ENCODE data around the gene CPAMD8. TPM values are rescaled to one million over a fixed set of nuclear protein-coding genes. Genes with fewer than 3 reads are reported as not detected.
"Not testable (repeated sequence)": the region's sequence is repeated elsewhere in the genome, so short reads cannot be mapped to it uniquely, and the experiment has no call there.

The CPAMD8 gene
- total and polyA plus RNA-seq, 2 donors (not counting 1 experiment from before 2014, with no cell fraction given), result 0.14 to 1.7 TPM

GRCh38 chr19:16944626-16945363, 81.8 kb downstream of the CPAMD8 start:
- Histone ChIP-seq H3K4me3 (replicated peaks in 1 of 4; ENCODE audit: control extremely low read depth in 1 of 4, insufficient read depth in 1 of 4, low read depth in 3 of 4, low read length in 4 of 4) (no peak overlapping the region), H3K27me3 (ENCODE audit: control insufficient read depth, insufficient read depth, low read length) (no peaks in the 10 kb centered on the region), H3K9ac (ENCODE audit: insufficient read depth, low read length) (no peak overlapping the region), H3K4me1 (ENCODE audit: control insufficient read depth, extremely low read depth, insufficient read depth, low read length) (no peaks in the 10 kb centered on the region), H2AFZ (ENCODE audit: low read length) (no peak overlapping the region), H3K9me3 (ENCODE audit: control insufficient read depth, insufficient read depth, low read depth, low read length) (no peaks in the 10 kb centered on the region), H3K4me2 (ENCODE audit: extremely low read depth, insufficient read depth, low read length) (no peak overlapping the region), H3K36me3 (ENCODE audit: control insufficient read depth, insufficient read depth, low read length) (no peaks in the 10 kb centered on the region), H4K20me1 (ENCODE audit: control insufficient read depth, extremely low read depth, insufficient read depth, low read length) (no peaks in the 10 kb centered on the region), H3K27ac (ENCODE audit: insufficient read depth, low read length) (no peak overlapping the region), H3K79me2 (ENCODE audit: control insufficient read depth, insufficient read depth, low read length) (no peaks in the 10 kb centered on the region)
- no peak for DNase-seq (ENCODE audit: low read depth in 2 of 2)
- no peak for TF ChIP-seq EZH2 (IDR thresholded peaks at IDR 0.05; ENCODE audit: low read length, missing control alignments)
- TF ChIP-seq, protein P1, sequence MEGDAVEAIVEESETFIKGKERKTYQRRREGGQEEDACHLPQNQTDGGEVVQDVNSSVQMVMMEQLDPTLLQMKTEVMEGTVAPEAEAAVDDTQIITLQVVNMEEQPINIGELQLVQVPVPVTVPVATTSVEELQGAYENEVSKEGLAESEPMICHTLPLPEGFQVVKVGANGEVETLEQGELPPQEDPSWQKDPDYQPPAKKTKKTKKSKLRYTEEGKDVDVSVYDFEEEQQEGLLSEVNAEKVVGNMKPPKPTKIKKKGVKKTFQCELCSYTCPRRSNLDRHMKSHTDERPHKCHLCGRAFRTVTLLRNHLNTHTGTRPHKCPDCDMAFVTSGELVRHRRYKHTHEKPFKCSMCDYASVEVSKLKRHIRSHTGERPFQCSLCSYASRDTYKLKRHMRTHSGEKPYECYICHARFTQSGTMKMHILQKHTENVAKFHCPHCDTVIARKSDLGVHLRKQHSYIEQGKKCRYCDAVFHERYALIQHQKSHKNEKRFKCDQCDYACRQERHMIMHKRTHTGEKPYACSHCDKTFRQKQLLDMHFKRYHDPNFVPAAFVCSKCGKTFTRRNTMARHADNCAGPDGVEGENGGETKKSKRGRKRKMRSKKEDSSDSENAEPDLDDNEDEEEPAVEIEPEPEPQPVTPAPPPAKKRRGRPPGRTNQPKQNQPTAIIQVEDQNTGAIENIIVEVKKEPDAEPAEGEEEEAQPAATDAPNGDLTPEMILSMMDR (conservative IDR thresholded peaks at IDR 0.05 in 1 of 2, IDR thresholded peaks at IDR 0.05 in 1 of 2; ENCODE audit: low read depth in 1 of 2, low read length in 2 of 2), result no peak

DNA sequence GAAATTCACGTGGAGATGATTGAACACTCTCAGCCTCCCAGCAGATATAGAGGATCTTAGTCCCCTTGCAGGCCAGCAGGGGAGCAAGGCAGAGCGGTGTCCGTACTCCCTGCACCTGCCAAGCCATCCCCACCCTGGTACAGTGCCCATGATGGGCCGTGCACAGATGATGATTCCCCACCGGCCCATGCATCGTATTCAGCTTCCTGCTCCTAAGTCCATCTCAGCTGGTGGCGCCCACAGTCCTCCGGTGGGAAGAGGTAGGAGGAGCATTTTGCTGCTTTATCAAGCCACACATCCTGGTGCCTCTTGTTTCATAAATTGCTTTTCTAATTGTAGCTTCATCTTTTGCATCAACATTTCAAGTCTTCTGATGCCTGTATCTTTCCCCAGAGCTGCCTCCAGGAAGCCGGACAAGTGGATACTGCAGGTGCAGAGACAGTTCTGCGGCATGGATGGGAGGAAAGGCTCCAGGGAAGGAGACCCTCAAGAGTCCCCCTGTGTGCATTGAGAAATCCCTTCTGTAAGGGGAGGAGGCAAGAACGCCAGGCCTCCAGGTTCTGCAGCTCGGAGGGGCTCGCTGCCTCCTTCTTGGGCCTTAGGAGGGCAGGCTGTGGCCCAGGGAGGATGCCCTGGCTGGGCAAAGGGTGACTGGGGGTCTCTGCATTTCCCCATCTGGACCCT, 82.5 kb downstream of the CPAMD8 start:
- H2AFZ ChIP-seq (ENCODE audit: low read length), result no peak overlapping the region
- no peak overlapping the region for H3K27ac ChIP-seq (ENCODE audit: insufficient read depth, low read length)
- no peaks in the 10 kb centered on the region for H3K36me3 ChIP-seq (ENCODE audit: control insufficient read depth, insufficient read depth, low read length)
- H3K4me3 ChIP-seq (replicated peaks in 1 of 4; ENCODE audit: control extremely low read depth in 1 of 4, insufficient read depth in 1 of 4, low read depth in 3 of 4, low read length in 4 of 4), result no peak overlapping the region
- H3K4me1 ChIP-seq (ENCODE audit: control insufficient read depth, extremely low read depth, insufficient read depth, low read length), result no peaks in the 10 kb centered on the region
- no peak for DNase-seq (ENCODE audit: low read depth in 2 of 2)
- H3K9me3 ChIP-seq (ENCODE audit: control insufficient read depth, insufficient read depth, low read depth, low read length), result no peaks in the 10 kb centered on the region
- no peak overlapping the region for H3K9ac ChIP-seq (ENCODE audit: insufficient read depth, low read length)
- no peaks in the 10 kb centered on the region for H3K79me2 ChIP-seq (ENCODE audit: control insufficient read depth, insufficient read depth, low read length)
- TF ChIP-seq EZH2 (IDR thresholded peaks at IDR 0.05; ENCODE audit: low read length, missing control alignments), result no peak
- TF ChIP-seq, protein P1 (conservative IDR thresholded peaks at IDR 0.05 in 1 of 2, IDR thresholded peaks at IDR 0.05 in 1 of 2; ENCODE audit: low read depth in 1 of 2, low read length in 2 of 2), result no peak
- no peaks in the 10 kb centered on the region for H4K20me1 ChIP-seq (ENCODE audit: control insufficient read depth, extremely low read depth, insufficient read depth, low read length)
- no peaks in the 10 kb centered on the region for H3K27me3 ChIP-seq (ENCODE audit: control insufficient read depth, insufficient read depth, low read length)
- no peak overlapping the region for H3K4me2 ChIP-seq (ENCODE audit: extremely low read depth, insufficient read depth, low read length)

DNA sequence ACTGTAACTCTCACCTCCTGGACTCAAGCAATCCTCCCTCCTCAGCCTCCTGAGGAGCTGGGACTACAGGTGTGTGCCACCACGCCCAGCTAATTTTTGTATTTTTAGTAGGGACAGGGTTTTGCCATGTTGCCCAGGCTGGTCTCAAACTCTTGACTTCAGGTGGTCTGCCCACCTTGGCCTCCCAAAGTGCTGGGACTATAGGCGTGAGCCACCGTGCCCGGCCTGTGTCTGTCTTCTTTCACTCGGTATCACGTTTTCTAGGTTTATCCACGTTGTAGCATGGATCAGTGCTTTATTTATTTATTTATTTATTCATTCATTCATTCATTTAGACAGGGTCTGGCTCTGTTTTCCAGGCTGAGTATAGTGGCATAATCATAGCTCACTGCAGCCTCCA, 83.5 kb downstream of the CPAMD8 start:
- not testable (repeated sequence) for H3K4me2 ChIP-seq (ENCODE audit: extremely low read depth, insufficient read depth, low read length); DNase-seq (ENCODE audit: low read depth in 2 of 2); H3K79me2 ChIP-seq (ENCODE audit: control insufficient read depth, insufficient read depth, low read length)

More for the DNA sequence above, 83.5 kb downstream of the CPAMD8 start:
- H3K9me3 ChIP-seq (ENCODE audit: control insufficient read depth, insufficient read depth, low read depth, low read length); H3K4me1 ChIP-seq (ENCODE audit: control insufficient read depth, extremely low read depth, insufficient read depth, low read length); H3K27ac ChIP-seq (ENCODE audit: insufficient read depth, low read length); H4K20me1 ChIP-seq (ENCODE audit: control insufficient read depth, extremely low read depth, insufficient read depth, low read length); H3K36me3 ChIP-seq (ENCODE audit: control insufficient read depth, insufficient read depth, low read length); H3K4me3 ChIP-seq (replicated peaks in 1 of 4; ENCODE audit: control extremely low read depth in 1 of 4, insufficient read depth in 1 of 4, low read depth in 3 of 4, low read length in 4 of 4); H2AFZ ChIP-seq (ENCODE audit: low read length); H3K27me3 ChIP-seq (ENCODE audit: control insufficient read depth, insufficient read depth, low read length); H3K9ac ChIP-seq (ENCODE audit: insufficient read depth, low read length): not testable (repeated sequence)

Measured in fibroblast of lung (primary cell).